Measurements from ENCODE around the gene PRKAR1B. TPM values are rescaled to one million over a fixed set of nuclear protein-coding genes. Genes with fewer than 3 reads are reported as not detected.

PRKAR1B gene
- total and polyA plus RNA-seq, 7 donors, result 1.4 to 4.6 (median 1.9) TPM

DNA sequence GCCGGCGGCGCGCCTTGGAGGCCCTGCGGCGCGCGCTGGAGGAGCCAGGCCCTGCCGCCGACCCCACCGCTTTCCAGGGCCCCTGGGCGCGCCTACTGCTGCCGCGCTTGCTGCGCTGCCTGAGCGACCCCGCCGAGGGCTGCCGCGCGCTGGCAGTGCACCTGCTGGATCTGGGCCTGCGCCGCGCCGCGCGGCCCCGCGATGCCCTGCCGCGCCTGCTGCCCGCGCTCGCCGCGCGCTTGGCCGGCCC is 302 bp downstream of the PRKAR1B start:
- no peak for DNase-seq
- peak overlapping the region; percentile 91 for H3K27ac ChIP-seq
- H3K4me1 ChIP-seq, result peaks cover 16% of the 10 kb centered on the region

DNA sequence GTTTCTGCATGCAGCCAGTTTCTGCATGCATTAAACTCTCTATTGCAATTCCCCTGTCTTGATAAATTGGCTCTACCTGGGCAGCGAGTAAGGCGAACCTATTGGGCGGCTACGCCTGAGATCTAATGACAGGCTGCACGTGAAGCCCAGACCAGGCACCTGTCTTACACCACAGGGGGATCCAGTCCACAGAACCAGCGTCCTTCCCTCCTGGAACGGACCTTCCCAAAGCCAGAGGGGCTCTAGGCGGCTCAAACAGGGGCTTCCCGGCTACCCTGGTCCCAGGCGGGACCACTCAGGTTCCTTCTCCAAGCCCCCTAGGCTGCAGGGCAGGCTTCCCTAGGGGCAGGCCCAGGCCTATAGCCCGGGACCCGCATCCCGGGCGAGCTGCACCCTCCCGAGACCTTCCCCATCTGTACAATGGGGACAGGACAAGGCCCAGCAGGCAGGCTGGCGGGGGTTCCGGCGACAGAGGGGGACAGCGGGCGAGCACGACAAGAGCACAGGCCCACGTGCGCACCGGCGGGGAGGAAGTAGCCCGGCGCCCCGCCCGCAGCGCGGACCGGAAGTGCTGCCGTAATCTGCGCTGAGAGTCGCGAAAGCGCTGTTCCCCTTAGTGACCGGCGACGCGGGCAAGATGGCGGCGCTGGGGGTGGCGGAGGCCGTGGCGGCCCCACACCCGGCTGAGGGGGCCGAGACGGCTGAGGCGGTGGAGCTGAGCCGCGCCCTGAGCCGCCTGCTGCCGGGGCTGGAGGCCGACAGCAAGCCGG is 812 bp downstream of the PRKAR1B start, which contains the start of gene DNAAF5:
DNAAF5 (plus strand) TSS at position 616 of the 770 bp plus-strand sequence; CDS start at position 638, 22 bp downstream.
- H3K27ac ChIP-seq, result peak within 1 kb of the TSS; percentile 91
- TF ChIP-seq, protein P1, sequence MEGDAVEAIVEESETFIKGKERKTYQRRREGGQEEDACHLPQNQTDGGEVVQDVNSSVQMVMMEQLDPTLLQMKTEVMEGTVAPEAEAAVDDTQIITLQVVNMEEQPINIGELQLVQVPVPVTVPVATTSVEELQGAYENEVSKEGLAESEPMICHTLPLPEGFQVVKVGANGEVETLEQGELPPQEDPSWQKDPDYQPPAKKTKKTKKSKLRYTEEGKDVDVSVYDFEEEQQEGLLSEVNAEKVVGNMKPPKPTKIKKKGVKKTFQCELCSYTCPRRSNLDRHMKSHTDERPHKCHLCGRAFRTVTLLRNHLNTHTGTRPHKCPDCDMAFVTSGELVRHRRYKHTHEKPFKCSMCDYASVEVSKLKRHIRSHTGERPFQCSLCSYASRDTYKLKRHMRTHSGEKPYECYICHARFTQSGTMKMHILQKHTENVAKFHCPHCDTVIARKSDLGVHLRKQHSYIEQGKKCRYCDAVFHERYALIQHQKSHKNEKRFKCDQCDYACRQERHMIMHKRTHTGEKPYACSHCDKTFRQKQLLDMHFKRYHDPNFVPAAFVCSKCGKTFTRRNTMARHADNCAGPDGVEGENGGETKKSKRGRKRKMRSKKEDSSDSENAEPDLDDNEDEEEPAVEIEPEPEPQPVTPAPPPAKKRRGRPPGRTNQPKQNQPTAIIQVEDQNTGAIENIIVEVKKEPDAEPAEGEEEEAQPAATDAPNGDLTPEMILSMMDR (IDR thresholded peaks at IDR 0.05), result no peak
- H3K4me1 ChIP-seq, result peaks cover 11% of the 10 kb centered on the region
- ATAC-seq, result peak; percentile 84 to 94 (median 91)
- no peaks in the 10 kb centered on the region for H3K27me3 ChIP-seq (ENCODE audit: insufficient read depth in 3 of 3, low read length in 2 of 3)
- peak within 1 kb of the TSS; percentile 81 for H3K4me3 ChIP-seq
- DNase-seq, result peak; percentile 91 to 93
- intact Hi-C loops (cut with DNase I), result loop anchor here in 1 of 2 donors (5.0 kb wide), 1 partner anchor 204 kb away; no protein-coding TSS in a partner anchor
- H3K36me3 ChIP-seq (ENCODE audit: insufficient read depth in 1 of 2, low read depth in 1 of 2), result peaks cover 0 to 3% of the 10 kb centered on the region in 2 donors
- no peaks in the 10 kb centered on the region for H3K9me3 ChIP-seq
- WGBS, 3 donors, result 5 to 19% (median 10%) methylated on average over 27 to 56 of the region's 56 CpGs

More for the DNA sequence above, 302 bp downstream of the PRKAR1B start:
- intact Hi-C loops (cut with DNase I), result loop anchor here in 1 of 2 donors (5.0 kb wide), 1 partner anchor 204 kb away; no protein-coding TSS in a partner anchor
- TF ChIP-seq, protein P1 (IDR thresholded peaks at IDR 0.05), result no peak
- WGBS, 3 donors, result 0 to 1% (median 0%) methylated on average over 14 to 39 of the region's 39 CpGs
- H3K9me3 ChIP-seq, result no peaks in the 10 kb centered on the region
- peaks cover 0 to 3% of the 10 kb centered on the region in 2 donors for H3K36me3 ChIP-seq (ENCODE audit: insufficient read depth in 1 of 2, low read depth in 1 of 2)
- no peaks in the 10 kb centered on the region for H3K27me3 ChIP-seq (ENCODE audit: insufficient read depth in 3 of 3, low read length in 2 of 3)
- H3K4me3 ChIP-seq, result peak overlapping the region; percentile 81
- ATAC-seq, result no peak

DNA sequence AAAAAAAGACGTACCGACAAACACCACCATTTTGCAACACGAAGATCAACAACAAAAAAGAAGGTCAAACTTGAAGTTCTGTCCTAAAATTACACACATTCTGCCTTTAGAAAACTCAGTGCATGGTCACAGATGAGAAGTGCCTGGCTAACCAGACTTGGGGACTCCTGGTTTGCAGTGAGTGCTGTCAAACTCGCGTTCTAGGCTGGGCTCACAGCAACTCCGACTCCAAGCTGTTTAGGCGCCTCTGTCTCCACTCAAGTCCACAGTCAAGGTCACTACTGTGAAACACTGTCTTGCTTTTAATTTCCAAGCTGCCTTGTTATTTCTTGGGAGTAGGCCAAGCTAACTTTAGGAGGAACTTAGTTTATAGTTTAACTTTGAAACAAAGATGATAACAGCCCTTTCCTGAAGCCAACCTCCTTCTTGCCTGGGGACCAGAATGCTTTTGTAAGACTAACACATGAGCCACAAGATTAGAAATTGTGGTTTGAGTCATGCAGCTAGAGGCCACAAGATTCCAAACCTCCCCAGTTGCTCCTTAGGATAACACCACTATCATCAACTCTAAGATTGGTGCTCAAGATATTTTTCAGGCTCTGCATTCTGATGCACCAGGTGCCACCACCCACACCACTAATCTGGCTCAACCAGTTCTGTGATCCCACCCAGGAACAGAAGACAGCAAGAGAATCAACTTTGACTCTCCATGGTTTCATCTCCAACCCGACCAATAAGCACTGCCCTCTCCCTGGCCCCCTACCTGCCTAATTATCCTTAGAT is 1.7 kb downstream of the PRKAR1B start:
- Histone ChIP-seq H3K9me3 (no peaks in the 10 kb centered on the region), H3K27ac (no peak overlapping the region), H3K4me1 (peaks cover 6% of the 10 kb centered on the region), H3K4me3 (peak overlapping the region; percentile 81), H3K36me3 (ENCODE audit: insufficient read depth in 1 of 2, low read depth in 1 of 2) (peaks cover 0 to 3% of the 10 kb centered on the region in 2 donors), H3K27me3 (ENCODE audit: insufficient read depth in 3 of 3, low read length in 2 of 3) (no peaks in the 10 kb centered on the region)
- TF ChIP-seq, protein P1 (IDR thresholded peaks at IDR 0.05), result no peak
- DNase-seq (no peak), ATAC-seq (no peak)
- WGBS, 3 donors, result 94 to 95% (median 95%) methylated on average over 6 to 8 of the region's 8 CpGs
- intact Hi-C loops (cut with DNase I), result loop anchor here in 1 of 2 donors (5.0 kb wide), 1 partner anchor 203 kb away; no protein-coding TSS in a partner anchor

- DNase-seq, result no peak
- Histone ChIP-seq H3K9me3 (no peaks in the 10 kb centered on the region), H3K4me3 (no peak overlapping the region), H3K36me3 (ENCODE audit: insufficient read depth in 1 of 2, low read depth in 1 of 2) (no peaks in the 10 kb centered on the region), H3K27ac (no peak overlapping the region), H3K4me1 (no peaks in the 10 kb centered on the region), H3K27me3 (ENCODE audit: insufficient read depth in 3 of 3, low read length in 2 of 3) (no peaks in the 10 kb centered on the region)
- TF ChIP-seq, protein P1 (IDR thresholded peaks at IDR 0.05), result no peak
- no peak for ATAC-seq
- intact Hi-C loops (cut with DNase I), result no loop called here
- WGBS, 3 donors, result 88 to 93% (median 91%) methylated on average over 7 of the region's 7 CpGs
Measured at GRCh38 chr7:724298-724697, 2.8 kb downstream of the PRKAR1B start.

Data from psoas muscle (tissue), 8 donors.